ENCODE results near the gene KCNJ12.
"Not testable (repeated sequence)": the region's sequence is repeated elsewhere in the genome, so short reads cannot be mapped to it uniquely, and the experiment has no call there.

Gene KCNJ12

DNA sequence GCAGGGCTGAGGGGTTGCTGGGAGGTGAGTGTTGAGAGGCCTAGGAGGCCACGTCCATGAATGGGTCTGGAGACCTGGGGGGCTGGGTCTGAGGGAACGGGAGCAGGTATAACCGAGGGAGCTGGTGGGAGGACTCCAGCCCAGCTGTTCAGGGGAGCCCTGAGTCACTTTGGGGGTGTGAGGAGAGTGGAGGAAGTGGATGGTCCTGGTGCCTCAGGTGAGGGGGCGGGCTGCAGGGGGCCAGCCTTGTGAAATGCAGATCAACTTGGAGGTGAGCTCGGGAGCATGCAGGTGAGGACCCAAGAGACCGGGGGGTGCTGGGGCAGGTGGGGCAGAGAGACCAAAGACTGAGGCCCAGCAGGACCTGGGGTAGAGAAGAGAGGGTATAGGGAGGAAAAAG lies 79.6 kb downstream of the KCNJ12 start:
- Histone ChIP-seq H3K4me3 (ENCODE audit: insufficient read depth, low read depth, low read length, poor library complexity, severe bottlenecking) (no peak overlapping the region), H3K4me1 (ENCODE audit: control insufficient read depth, insufficient read depth, low read length, poor library complexity, severe bottlenecking) (peaks cover 4% of the 10 kb centered on the region), H3K36me3 (ENCODE audit: control insufficient read depth, insufficient read depth, low read length) (no peaks in the 10 kb centered on the region), H3K27ac (ENCODE audit: insufficient read depth, low read length, poor library complexity, severe bottlenecking) (no peak overlapping the region), H3K27me3 (replicated peaks; ENCODE audit: control insufficient read depth, insufficient read depth, low read length, poor library complexity, severe bottlenecking) (peaks cover 4% of the 10 kb centered on the region), H3K9me3 (ENCODE audit: control insufficient read depth, low read length) (no peaks in the 10 kb centered on the region)
- no peak for DNase-seq

- not testable (repeated sequence) for H3K4me3 ChIP-seq (ENCODE audit: insufficient read depth, low read depth, low read length, poor library complexity, severe bottlenecking); H3K27me3 ChIP-seq (replicated peaks; ENCODE audit: control insufficient read depth, insufficient read depth, low read length, poor library complexity, severe bottlenecking); H3K27ac ChIP-seq (ENCODE audit: insufficient read depth, low read length, poor library complexity, severe bottlenecking); H3K9me3 ChIP-seq (ENCODE audit: control insufficient read depth, low read length); DNase-seq; H3K4me1 ChIP-seq (ENCODE audit: control insufficient read depth, insufficient read depth, low read length, poor library complexity, severe bottlenecking); H3K36me3 ChIP-seq (ENCODE audit: control insufficient read depth, insufficient read depth, low read length)
Measured at GRCh38 chr17:21456449-21456848, 80.3 kb downstream of the KCNJ12 start.

GRCh38 chr17:21457051-21458026 lies 81.2 kb downstream of the KCNJ12 start:
- no peak overlapping the region for H3K27ac ChIP-seq (ENCODE audit: insufficient read depth, low read length, poor library complexity, severe bottlenecking)
- H3K4me3 ChIP-seq (ENCODE audit: insufficient read depth, low read depth, low read length, poor library complexity, severe bottlenecking), result no peak overlapping the region
- H3K36me3 ChIP-seq (ENCODE audit: control insufficient read depth, insufficient read depth, low read length), result no peaks in the 10 kb centered on the region
- H3K27me3 ChIP-seq (replicated peaks; ENCODE audit: control insufficient read depth, insufficient read depth, low read length, poor library complexity, severe bottlenecking), result peaks cover under 1% of the 10 kb centered on the region
- peak; percentile 81 to 82 (median 81) for DNase-seq
- peaks cover 4% of the 10 kb centered on the region for H3K4me1 ChIP-seq (ENCODE audit: control insufficient read depth, insufficient read depth, low read length, poor library complexity, severe bottlenecking)
- no peaks in the 10 kb centered on the region for H3K9me3 ChIP-seq (ENCODE audit: control insufficient read depth, low read length)

- H3K27me3 ChIP-seq (replicated peaks; ENCODE audit: control insufficient read depth, insufficient read depth, low read length, poor library complexity, severe bottlenecking), result no peaks in the 10 kb centered on the region
- no peak overlapping the region for H3K4me3 ChIP-seq (ENCODE audit: insufficient read depth, low read depth, low read length, poor library complexity, severe bottlenecking)
- H3K9me3 ChIP-seq (ENCODE audit: control insufficient read depth, low read length), result no peaks in the 10 kb centered on the region
- H3K4me1 ChIP-seq (ENCODE audit: control insufficient read depth, insufficient read depth, low read length, poor library complexity, severe bottlenecking), result peaks cover 4% of the 10 kb centered on the region
- no peak for DNase-seq
- no peak overlapping the region for H3K27ac ChIP-seq (ENCODE audit: insufficient read depth, low read length, poor library complexity, severe bottlenecking)
- H3K36me3 ChIP-seq (ENCODE audit: control insufficient read depth, insufficient read depth, low read length), result no peaks in the 10 kb centered on the region
Measured at GRCh38 chr17:21458054-21458453, 81.9 kb downstream of the KCNJ12 start.

GRCh38 chr17:21459536-21459935 lies 83.4 kb downstream of the KCNJ12 start:
- H3K4me3 ChIP-seq (ENCODE audit: insufficient read depth, low read depth, low read length, poor library complexity, severe bottlenecking), result no peak overlapping the region
- no peak overlapping the region for H3K27ac ChIP-seq (ENCODE audit: insufficient read depth, low read length, poor library complexity, severe bottlenecking)
- H3K4me1 ChIP-seq (ENCODE audit: control insufficient read depth, insufficient read depth, low read length, poor library complexity, severe bottlenecking), result peaks cover 8% of the 10 kb centered on the region
- H3K36me3 ChIP-seq (ENCODE audit: control insufficient read depth, insufficient read depth, low read length), result no peaks in the 10 kb centered on the region
- no peaks in the 10 kb centered on the region for H3K9me3 ChIP-seq (ENCODE audit: control insufficient read depth, low read length)
- DNase-seq, result no peak
- no peaks in the 10 kb centered on the region for H3K27me3 ChIP-seq (replicated peaks; ENCODE audit: control insufficient read depth, insufficient read depth, low read length, poor library complexity, severe bottlenecking)

DNA sequence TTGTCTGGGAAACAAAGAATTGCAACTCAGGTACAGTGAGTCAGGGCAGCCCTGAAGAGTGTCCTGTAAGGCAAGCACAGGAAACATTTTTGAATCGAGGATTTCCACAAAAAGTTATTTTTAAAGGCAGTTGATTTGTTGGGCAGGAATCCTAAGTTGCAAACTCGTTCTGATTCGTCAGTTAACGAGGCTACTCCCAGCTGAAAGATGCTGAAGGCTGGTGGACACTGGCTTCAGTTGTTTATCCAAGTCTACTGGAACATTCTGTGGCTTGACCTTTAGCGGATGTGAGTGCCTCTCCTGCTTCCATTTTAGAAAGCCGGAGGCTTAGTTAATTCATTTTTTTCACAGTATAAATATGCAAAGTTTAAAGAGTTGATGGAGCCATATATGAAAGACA lies 84.2 kb downstream of the KCNJ12 start:
- Histone ChIP-seq H3K9me3 (ENCODE audit: control insufficient read depth, low read length) (no peaks in the 10 kb centered on the region), H3K27ac (ENCODE audit: insufficient read depth, low read length, poor library complexity, severe bottlenecking) (no peak overlapping the region), H3K27me3 (replicated peaks; ENCODE audit: control insufficient read depth, insufficient read depth, low read length, poor library complexity, severe bottlenecking) (no peaks in the 10 kb centered on the region), H3K36me3 (ENCODE audit: control insufficient read depth, insufficient read depth, low read length) (no peaks in the 10 kb centered on the region), H3K4me1 (ENCODE audit: control insufficient read depth, insufficient read depth, low read length, poor library complexity, severe bottlenecking) (peaks cover 8% of the 10 kb centered on the region), H3K4me3 (ENCODE audit: insufficient read depth, low read depth, low read length, poor library complexity, severe bottlenecking) (no peak overlapping the region)
- no peak for DNase-seq

DNA sequence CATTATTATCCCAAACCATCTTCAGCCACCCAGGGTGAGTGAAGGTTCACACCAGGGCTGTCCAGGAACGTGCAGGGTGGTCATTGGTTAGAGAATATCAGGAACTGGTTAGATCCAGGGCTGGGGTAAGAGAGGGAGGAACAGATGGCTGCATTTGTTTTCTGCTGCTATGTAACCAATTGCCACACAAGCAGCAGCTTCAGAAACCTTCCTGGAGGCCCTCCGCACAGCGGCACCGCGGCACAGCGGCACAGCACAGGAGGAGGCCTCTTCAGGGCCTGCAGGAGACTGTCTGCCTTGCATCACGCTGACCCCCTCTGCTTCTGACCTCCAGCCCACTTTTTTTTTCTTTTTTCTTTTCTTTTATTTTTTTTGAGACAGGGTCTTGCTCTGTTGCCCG lies 86.1 kb downstream of the KCNJ12 start:
- Histone ChIP-seq H3K36me3 (ENCODE audit: control insufficient read depth, insufficient read depth, low read length) (no peaks in the 10 kb centered on the region), H3K9me3 (ENCODE audit: control insufficient read depth, low read length) (no peaks in the 10 kb centered on the region), H3K27ac (ENCODE audit: insufficient read depth, low read length, poor library complexity, severe bottlenecking) (no peak overlapping the region), H3K4me1 (ENCODE audit: control insufficient read depth, insufficient read depth, low read length, poor library complexity, severe bottlenecking) (peaks cover 4% of the 10 kb centered on the region), H3K27me3 (replicated peaks; ENCODE audit: control insufficient read depth, insufficient read depth, low read length, poor library complexity, severe bottlenecking) (no peaks in the 10 kb centered on the region), H3K4me3 (ENCODE audit: insufficient read depth, low read depth, low read length, poor library complexity, severe bottlenecking) (no peak overlapping the region)
- DNase-seq, result no peak

GRCh38 chr17:21463204-21463661 lies 87.1 kb downstream of the KCNJ12 start:
- Histone ChIP-seq H3K27me3 (replicated peaks; ENCODE audit: control insufficient read depth, insufficient read depth, low read length, poor library complexity, severe bottlenecking) (no peaks in the 10 kb centered on the region), H3K36me3 (ENCODE audit: control insufficient read depth, insufficient read depth, low read length) (no peaks in the 10 kb centered on the region), H3K4me3 (ENCODE audit: insufficient read depth, low read depth, low read length, poor library complexity, severe bottlenecking) (no peak overlapping the region), H3K4me1 (ENCODE audit: control insufficient read depth, insufficient read depth, low read length, poor library complexity, severe bottlenecking) (peaks cover 4% of the 10 kb centered on the region), H3K27ac (ENCODE audit: insufficient read depth, low read length, poor library complexity, severe bottlenecking) (no peak overlapping the region), H3K9me3 (ENCODE audit: control insufficient read depth, low read length) (no peaks in the 10 kb centered on the region)
- no peak for DNase-seq

- Histone ChIP-seq H3K4me1 (ENCODE audit: control insufficient read depth, insufficient read depth, low read length, poor library complexity, severe bottlenecking) (peaks cover 4% of the 10 kb centered on the region), H3K27me3 (replicated peaks; ENCODE audit: control insufficient read depth, insufficient read depth, low read length, poor library complexity, severe bottlenecking) (no peaks in the 10 kb centered on the region), H3K9me3 (ENCODE audit: control insufficient read depth, low read length) (no peaks in the 10 kb centered on the region), H3K4me3 (ENCODE audit: insufficient read depth, low read depth, low read length, poor library complexity, severe bottlenecking) (no peak overlapping the region), H3K27ac (ENCODE audit: insufficient read depth, low read length, poor library complexity, severe bottlenecking) (no peak overlapping the region), H3K36me3 (ENCODE audit: control insufficient read depth, insufficient read depth, low read length) (no peaks in the 10 kb centered on the region)
- DNase-seq, result no peak
Measured at GRCh38 chr17:21463779-21464407, 87.7 kb downstream of the KCNJ12 start.

- Histone ChIP-seq H3K4me1 (ENCODE audit: control insufficient read depth, insufficient read depth, low read length, poor library complexity, severe bottlenecking) (peaks cover 4% of the 10 kb centered on the region), H3K27ac (ENCODE audit: insufficient read depth, low read length, poor library complexity, severe bottlenecking) (no peak overlapping the region), H3K36me3 (ENCODE audit: control insufficient read depth, insufficient read depth, low read length) (no peaks in the 10 kb centered on the region), H3K4me3 (ENCODE audit: insufficient read depth, low read depth, low read length, poor library complexity, severe bottlenecking) (no peak overlapping the region), H3K9me3 (ENCODE audit: control insufficient read depth, low read length) (no peaks in the 10 kb centered on the region), H3K27me3 (replicated peaks; ENCODE audit: control insufficient read depth, insufficient read depth, low read length, poor library complexity, severe bottlenecking) (no peaks in the 10 kb centered on the region)
- no peak for DNase-seq
Measured at GRCh38 chr17:21464611-21465021, 88.5 kb downstream of the KCNJ12 start.

Data from effector memory CD4-positive, alpha-beta T cell (primary cell).